GM12878 (cell line): ENCODE measurements around the gene GABRB1. TPM values are rescaled to one million over a fixed set of nuclear protein-coding genes. Genes with fewer than 3 reads are reported as not detected.

Experiments
- ATAC-seq: fragments of 200-7000 bp; cut with Tn5 transposase; 3 replicates; pipeline ENCODE4 v1.9.1; 2020; ENCODE audit warnings: mild to moderate bottlenecking, moderate library complexity
- BruUV-seq: library from RNA; stranded (reverse); fragments of 400-500 nt; replicated peaks from 2 replicates; lab custom pipeline; 2021; lab: Mats Ljungman, UMichigan
- CTCF ChIA-PET: fragments of 300-600 bp; sonication (Branson Sonifier 250); formaldehyde crosslinking; extraction: SDS; loops from one replicate; lab custom pipeline; 2021; ENCODE audit warnings: inconsistent platforms; lab: Yijun Ruan, JAX
- POLR2A ChIA-PET: fragments of 350-600 bp; formaldehyde crosslinking; extraction: SDS; loops from one replicate; lab custom pipeline; 2021; ENCODE audit warnings: inconsistent platforms; lab: Charles Lee
- RAD21 ChIA-PET: fragments of 300-600 bp; sonication (Branson Sonifier 250); formaldehyde crosslinking; loops from one replicate; lab custom pipeline; 2023; ENCODE audit warnings: antibody characterized with exemption; ENCODE audit not compliant: unreplicated experiment; lab: Charles Lee
- SMC1A ChIA-PET: fragments of 300-600 bp; sonication (Branson Sonifier 250); formaldehyde crosslinking; loops from one replicate; lab custom pipeline; 2023; ENCODE audit not compliant: unreplicated experiment, uncharacterized antibody; lab: Charles Lee
- DNase-seq: peaks from one replicate; pipeline ENCODE4 v3.0.0-alpha.2; 2011; ENCODE audit warnings: low read depth, low spot score
- FAIRE-seq: peaks from 3 replicates; lab custom pipeline; 2011; peaks lifted over from hg19 to GRCh38; lab: Jason Lieb, UNC
- H2AFZ ChIP-seq: 2 replicates; pipeline ENCODE4 v1.6.0; 2011; ENCODE audit warnings: low read depth, low read length, control low read depth; ENCODE audit not compliant: control insufficient read depth
- H3K27ac ChIP-seq: 2 replicates; pipeline ENCODE4 v1.5.1; 2011; ENCODE audit warnings: control low read depth; ENCODE audit not compliant: control insufficient read depth, insufficient read depth
- H3K27me3 ChIP-seq, 2 experiments: replicated peaks in 1 of 2; 2 replicates each; pipeline versions ENCODE4 v1.6.0 to v1.6.1; 2011; ENCODE audit warnings: low read length in 1 of 2; ENCODE audit not compliant: control insufficient read depth in 2 of 2, insufficient read depth in 2 of 2
- H3K36me3 ChIP-seq, 2 experiments: 2 replicates each; pipeline ENCODE4 v1.5.1; 2011; ENCODE audit warnings: low read length in 1 of 2; ENCODE audit not compliant: control insufficient read depth in 2 of 2, insufficient read depth in 2 of 2
- H3K4me1 ChIP-seq: 2 replicates; pipeline ENCODE4 v1.6.1; 2011; ENCODE audit warnings: mild to moderate bottlenecking, low read length, moderate library complexity, mixed read lengths; ENCODE audit not compliant: control insufficient read depth, insufficient read depth
- H3K4me2 ChIP-seq: 2 replicates; pipeline ENCODE4 v1.6.0; 2011; ENCODE audit warnings: control low read depth; ENCODE audit not compliant: control insufficient read depth, insufficient read depth
- H3K4me3 ChIP-seq: fragments of 200-600 bp; sonication (generic); 2 replicates; pipeline ENCODE4 v1.5.1; 2016
- H3K79me2 ChIP-seq: 2 replicates; pipeline ENCODE4 v1.6.0; 2011; ENCODE audit warnings: low read length; ENCODE audit not compliant: control insufficient read depth, insufficient read depth
- H3K9ac ChIP-seq: 2 replicates; pipeline ENCODE4 v1.8.0; 2011; ENCODE audit warnings: low read length, control low read depth, mixed read lengths; ENCODE audit not compliant: control insufficient read depth, insufficient read depth
- H3K9me3 ChIP-seq: replicated peaks from 3 replicates; pipeline ENCODE4 v1.5.1; 2011; ENCODE audit warnings: mild to moderate bottlenecking, low read length; ENCODE audit not compliant: control insufficient read depth, insufficient read depth
- H4K20me1 ChIP-seq: 2 replicates; pipeline ENCODE4 v1.6.0; 2011; ENCODE audit not compliant: control insufficient read depth, insufficient read depth
- MEF2A ChIP-seq: IDR thresholded peaks from 2 replicates; pipeline ENCODE4 v1.6.1; 2011; ENCODE audit warnings: low read depth, mild to moderate bottlenecking, low read length, moderate library complexity; ENCODE audit not compliant: insufficient read depth
- MEF2B ChIP-seq: fragments of 450-650 bp; IDR thresholded peaks from 2 replicates; pipeline ENCODE4 v1.6.1; 2018; ENCODE audit warnings: mild to moderate bottlenecking, moderate library complexity; ENCODE audit not compliant: partially characterized antibody, poor library complexity, severe bottlenecking
- ZNF622 ChIP-seq: fragments of 450-650 bp; IDR thresholded peaks from 2 replicates; pipeline ENCODE4 v1.6.1; 2017; ENCODE audit warnings: mild to moderate bottlenecking, inconsistent platforms
- WGBS: methylation state at CpG from one replicate; pipeline ENCODE4 v1.1.6; 2016; ENCODE audit warnings: low lambda C conversion rate; ENCODE audit not compliant: insufficient replicate concordance, insufficient coverage; ENCODE audit errors: missing lambda C conversion rate; 5-methylcytosine and 5-hydroxymethylcytosine counted together
- in situ Hi-C: fragments of 300-500 bp; cut with MboI; formaldehyde crosslinking; loops from 9 replicates; pipeline ENCODE4 v1.14.3; 2018; ENCODE audit warnings: mixed read lengths
- intact Hi-C: fragments of 100-400 bp; cut with micrococcal nuclease; formaldehyde crosslinking; loops from one replicate; pipeline ENCODE4 v1.14.2; 2022; ENCODE audit not compliant: unreplicated experiment
- polyA plus RNA-seq, 11 experiments: library from polyadenylated mRNA; depleted of rRNA in 4 of 11; unstranded in 6 of 11; stranded (reverse) in 5 of 11; fragments of >200 nt; fragmentation: Nextera tagmentation in 4 of 11; fragmentation: Illumina TruSeq in 1 of 11; extraction: Ambion mirVana in 4 of 11; extraction: Trizol in 1 of 11; gene quantifications; 1 replicate in 1 of 11; 2 replicates in 10 of 11; pipeline versions ENCODE4 v1.2.1 to v1.2.3, GENCODE V29; 2011 to 2016; ENCODE audit warnings: inconsistent platforms in 2 of 11, missing spikeins in 2 of 11, low read depth in 1 of 11
- total RNA-seq, 4 experiments: library from RNA; depleted of rRNA in 3 of 4; stranded (reverse); fragments of >200 nt in 3 of 4; fragmentation: Illumina TruSeq in 1 of 4; extraction: Trizol in 1 of 4; gene quantifications; 2 replicates each; pipeline versions ENCODE4 v1.2.1 to v1.2.3, GENCODE V29; 2013 to 2021

GABRB1 gene
- total and polyA plus RNA-seq, 10 of the 15 experiments (the other 5 are each of a cell fraction or from before 2014, with no cell fraction given): 0.13 to 0.92 TPM; not detected in 8

GRCh38 chr4:47413521-47413920 is 382.2 kb downstream of the GABRB1 start:
- 0% methylated on average over 2 of the region's 2 CpGs for whole genome bisulfite sequencing

DNA sequence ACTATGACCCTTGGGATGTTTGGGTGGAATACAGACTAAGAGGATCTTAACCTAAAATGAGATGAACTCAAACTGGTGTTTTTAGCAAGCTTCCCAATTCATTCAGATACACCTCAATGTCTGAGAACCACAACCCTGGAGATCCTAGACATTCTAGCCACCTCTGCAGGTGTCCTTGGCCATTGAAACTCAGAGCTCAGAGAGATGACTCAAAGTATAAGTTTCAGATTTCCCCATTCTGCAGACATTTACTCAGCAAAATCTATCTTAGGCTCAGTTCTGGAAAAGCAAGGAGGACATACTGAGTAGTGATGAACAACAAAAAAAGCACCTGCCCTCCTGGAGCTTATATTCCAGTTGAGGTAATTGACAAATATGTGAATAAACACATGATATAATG is 384.4 kb downstream of the GABRB1 start:
- Histone ChIP-seq H3K4me3 (no peak overlapping the region), H3K4me1 (peaks cover 4% of the 10 kb centered on the region; the same call in 1 of the 2 replicates), H3K9ac (no peak overlapping the region), H3K27me3 (no peaks in the 10 kb centered on the region), H3K36me3 (no peaks in the 10 kb centered on the region), H4K20me1 (no peaks in the 10 kb centered on the region), H3K79me2 (no peaks in the 10 kb centered on the region), H2AFZ (no peak overlapping the region)
- no TSS peak for BruUV-seq
- ATAC-seq: peak; percentile 45
- DNase-seq: no peak
- ChIA-PET POLR2A (no interaction called here), RAD21 (no interaction called here), SMC1A (no interaction called here)
- FAIRE-seq: no peak
- in situ Hi-C loops: no loop called here
- TF ChIP-seq ZNF622 (no peak), MEF2A (peak; percentile 31; the same call in 1 of the 2 replicates)
- TF ChIP-seq, all 136 proteins: peak for 1
- no peak overlapping the region for H3K27ac ChIP-seq
- no peaks in the 10 kb centered on the region for H3K9me3 ChIP-seq
- no peak overlapping the region for H3K4me2 ChIP-seq
- intact Hi-C loops: no loop called here
- CTCF ChIA-PET: interaction anchor here (0.9 kb wide), 1 partner anchor 12 kb away, joined by 3 read pairs; no protein-coding TSS in a partner anchor

More at GRCh38 chr4:47413521-47413920, 382.2 kb downstream of the GABRB1 start:
- H3K9me3 ChIP-seq: no peaks in the 10 kb centered on the region
- no peak overlapping the region for H3K27ac ChIP-seq
- no peak overlapping the region for H3K9ac ChIP-seq
- H3K79me2 ChIP-seq: no peaks in the 10 kb centered on the region
- no peaks in the 10 kb centered on the region for H3K36me3 ChIP-seq
- peaks cover 4% of the 10 kb centered on the region; the same call in 1 of the 2 replicates for H3K4me1 ChIP-seq
- H4K20me1 ChIP-seq: no peaks in the 10 kb centered on the region
- DNase-seq (no peak), FAIRE-seq (no peak), ATAC-seq (peak; percentile 80)
- no peak overlapping the region for H3K4me2 ChIP-seq
- RAD21 ChIA-PET: no interaction called here
- POLR2A ChIA-PET: no interaction called here
- in situ Hi-C loops: no loop called here
- CTCF ChIA-PET: interaction anchor here (1.0 kb wide), 1 partner anchor 12 kb away, joined by 3 read pairs; no protein-coding TSS in a partner anchor
- intact Hi-C loops: no loop called here
- BruUV-seq: no TSS peak
- SMC1A ChIA-PET: interaction anchor here (0.5 kb wide), 1 partner anchor 581 kb away, joined by 3 read pairs; no protein-coding TSS in a partner anchor
- TF ChIP-seq MEF2B: no peak
- no peak overlapping the region for H2AFZ ChIP-seq
- H3K27me3 ChIP-seq: no peaks in the 10 kb centered on the region
- no peak overlapping the region for H3K4me3 ChIP-seq
